Gastroesophageal sphincter (tissue), 4 donors: ENCODE data around the gene BCO2. TPM values are rescaled to one million over a fixed set of nuclear protein-coding genes. Genes with fewer than 3 reads are reported as not detected.

Source experiments
- ATAC-seq: fragments of 150-250 bp; one replicate; pipeline ENCODE4 v1.9.1; 2016; ENCODE audit warnings: mild to moderate bottlenecking, moderate library complexity
- H3K27ac ChIP-seq, 4 donors: fragments of 200-600 bp; sonication (generic) in 3 of 4; 1 replicate in 3 of 4; 2 replicates in 1 of 4; pipeline ENCODE4 v1.5.1; 2016 to 2019
- H3K27me3 ChIP-seq: fragments of 200-600 bp; sonication (generic); one replicate; pipeline ENCODE4 v1.5.1; 2019
- H3K36me3 ChIP-seq, 2 donors: fragments of 200-600 bp; sonication (generic); one replicate each; pipeline ENCODE4 v1.5.1; 2019; ENCODE audit warnings: control low read depth in 1 of 2
- H3K4me1 ChIP-seq, 3 donors: fragments of 200-600 bp; sonication (generic); 1 replicate in 2 of 3; 2 replicates in 1 of 3; pipeline ENCODE4 v1.5.1; 2016 to 2019; ENCODE audit warnings: control low read depth in 2 of 3
- H3K4me3 ChIP-seq, 2 donors: fragments of 200-600 bp; sonication (generic); one replicate each; pipeline ENCODE4 v1.5.1; 2019; ENCODE audit warnings: mild to moderate bottlenecking in 1 of 2, moderate library complexity in 1 of 2
- H3K9me3 ChIP-seq, 3 donors: fragments of 200-600 bp; sonication (generic); one replicate each; pipeline ENCODE4 v1.5.1; 2017 to 2019; ENCODE audit warnings: control low read depth in 2 of 3
- EP300 ChIP-seq: sonication (generic); formaldehyde crosslinking; IDR thresholded peaks from one replicate; pipeline ENCODE4 v1.6.1; 2017; ENCODE audit warnings: antibody characterized with exemption, mild to moderate bottlenecking
- POLR2A ChIP-seq, 2 donors: fragments of 450-650 bp; IDR thresholded peaks; one replicate each; pipeline ENCODE4 v1.6.1; 2017; ENCODE audit warnings: antibody characterized with exemption in 2 of 2, mild to moderate bottlenecking in 2 of 2, moderate library complexity in 1 of 2
- POLR2AphosphoS5 ChIP-seq: sonication (generic); formaldehyde crosslinking; IDR thresholded peaks from one replicate; pipeline ENCODE4 v1.6.1; 2017; ENCODE audit warnings: antibody characterized with exemption
- WGBS, 2 donors: methylation state at CpG; one replicate each; pipeline ENCODE4 v1.1.5; 2018; ENCODE audit warnings: low coverage in 1 of 2; 5-methylcytosine and 5-hydroxymethylcytosine counted together
- total RNA-seq, 4 donors: library from RNA; depleted of rRNA; stranded (reverse); fragments of >200 nt; gene quantifications; one replicate each; pipeline ENCODE4 v1.1.0, GENCODE V29; 2016
- TF ChIP-seq, protein P1 (sequence below), 4 experiments: fragments of 200-600 bp in 2 of 4; fragments of 450-650 bp in 2 of 4; sonication (generic) in 1 of 4; IDR thresholded peaks; one replicate each; pipeline ENCODE4 v1.5.1; 2017 to 2019; ENCODE audit warnings: antibody characterized with exemption in 4 of 4, mild to moderate bottlenecking in 2 of 4, moderate library complexity in 2 of 4

The BCO2 gene
- total RNA-seq, 4 donors from 2014 or later = 0.96 to 7.5 (median 6.6) TPM

DNA sequence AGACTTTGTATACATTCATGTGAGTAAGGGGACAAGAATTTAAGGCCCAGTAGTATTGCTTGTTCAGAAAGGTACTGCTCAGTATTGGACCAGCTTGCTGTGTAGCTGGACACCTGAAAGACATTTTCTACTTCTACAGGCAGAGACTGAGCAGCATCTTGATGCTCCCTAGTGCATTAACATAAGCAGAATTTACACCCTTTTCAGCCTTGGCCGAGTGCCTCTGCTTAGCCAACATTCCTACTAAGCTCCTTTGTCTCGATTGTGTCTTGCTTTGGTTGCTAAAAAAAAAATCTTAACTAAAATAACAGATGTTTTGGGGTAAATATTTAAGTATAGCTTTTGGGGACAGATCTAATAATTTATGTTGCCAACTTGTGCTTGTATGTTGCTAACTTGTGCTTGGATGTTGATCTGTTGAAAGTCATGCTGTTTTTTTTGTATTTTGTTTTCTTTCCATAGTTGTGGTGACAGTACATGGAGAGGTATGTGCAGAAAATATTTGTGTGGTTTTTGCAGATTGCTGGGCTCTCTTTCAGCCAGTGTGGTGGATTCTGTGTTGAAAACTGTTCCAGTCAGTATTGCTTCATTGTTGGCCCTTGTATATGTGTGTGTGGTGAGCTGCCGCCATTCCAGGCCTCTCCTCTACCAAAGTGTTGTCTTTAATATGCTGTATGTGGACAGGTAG, 54.6 kb downstream of the BCO2 start:
- ATAC-seq = no peak
- TF ChIP-seq, protein P1, sequence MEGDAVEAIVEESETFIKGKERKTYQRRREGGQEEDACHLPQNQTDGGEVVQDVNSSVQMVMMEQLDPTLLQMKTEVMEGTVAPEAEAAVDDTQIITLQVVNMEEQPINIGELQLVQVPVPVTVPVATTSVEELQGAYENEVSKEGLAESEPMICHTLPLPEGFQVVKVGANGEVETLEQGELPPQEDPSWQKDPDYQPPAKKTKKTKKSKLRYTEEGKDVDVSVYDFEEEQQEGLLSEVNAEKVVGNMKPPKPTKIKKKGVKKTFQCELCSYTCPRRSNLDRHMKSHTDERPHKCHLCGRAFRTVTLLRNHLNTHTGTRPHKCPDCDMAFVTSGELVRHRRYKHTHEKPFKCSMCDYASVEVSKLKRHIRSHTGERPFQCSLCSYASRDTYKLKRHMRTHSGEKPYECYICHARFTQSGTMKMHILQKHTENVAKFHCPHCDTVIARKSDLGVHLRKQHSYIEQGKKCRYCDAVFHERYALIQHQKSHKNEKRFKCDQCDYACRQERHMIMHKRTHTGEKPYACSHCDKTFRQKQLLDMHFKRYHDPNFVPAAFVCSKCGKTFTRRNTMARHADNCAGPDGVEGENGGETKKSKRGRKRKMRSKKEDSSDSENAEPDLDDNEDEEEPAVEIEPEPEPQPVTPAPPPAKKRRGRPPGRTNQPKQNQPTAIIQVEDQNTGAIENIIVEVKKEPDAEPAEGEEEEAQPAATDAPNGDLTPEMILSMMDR (IDR thresholded peaks at IDR 0.05) = no peak
- TF ChIP-seq EP300 = no peak
- TF ChIP-seq POLR2AphosphoS5 = no peak
- TF ChIP-seq POLR2A (IDR thresholded peaks at IDR 0.05) = no peak
- Histone ChIP-seq H3K27me3 (no peaks in the 10 kb centered on the region), H3K27ac (no peak overlapping the region), H3K4me1 (peaks cover 6 to 24% (median 7%) of the 10 kb centered on the region in 3 donors), H3K36me3 (peaks cover 0 to 65% of the 10 kb centered on the region in 2 donors), H3K4me3 (no peak overlapping the region), H3K9me3 (no peaks in the 10 kb centered on the region)
- WGBS, 2 donors = 0 to 60% methylated on average over 1 to 3 of the region's 3 CpGs

DNA sequence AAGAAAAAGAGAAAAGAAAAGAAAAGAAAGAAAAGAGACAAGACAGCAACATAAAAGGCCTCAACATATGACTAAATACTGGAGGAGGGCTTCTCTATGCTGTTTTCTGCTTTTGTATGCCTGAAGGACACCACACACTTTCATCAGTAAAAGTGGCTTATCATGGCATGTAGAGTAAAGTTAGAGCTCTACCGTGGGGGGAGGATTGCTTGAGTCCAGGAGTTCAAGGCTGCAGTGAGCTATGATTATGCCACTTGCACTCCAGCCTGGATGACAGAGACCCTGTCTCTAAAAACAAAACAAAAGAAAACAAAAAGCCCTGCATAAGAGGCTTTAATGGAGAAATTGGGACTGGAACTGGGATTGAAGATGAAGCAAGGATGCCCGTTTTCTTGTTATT, 56.6 kb downstream of the BCO2 start:
- TF ChIP-seq EP300 (no peak), POLR2A (IDR thresholded peaks at IDR 0.05) (no peak), POLR2AphosphoS5 (no peak)
- TF ChIP-seq, protein P1 (IDR thresholded peaks at IDR 0.05) = no peak
- Histone ChIP-seq H3K36me3 (peaks cover 4 to 85% of the 10 kb centered on the region in 2 donors), H3K27ac (no peak overlapping the region), H3K4me3 (no peak overlapping the region), H3K9me3 (no peaks in the 10 kb centered on the region), H3K27me3 (no peaks in the 10 kb centered on the region), H3K4me1 (peaks cover 6 to 23% (median 7%) of the 10 kb centered on the region in 3 donors)
- 73 to 79% methylated on average over 1 to 2 of the region's 2 CpGs for WGBS, 2 donors
- no peak for ATAC-seq

DNA sequence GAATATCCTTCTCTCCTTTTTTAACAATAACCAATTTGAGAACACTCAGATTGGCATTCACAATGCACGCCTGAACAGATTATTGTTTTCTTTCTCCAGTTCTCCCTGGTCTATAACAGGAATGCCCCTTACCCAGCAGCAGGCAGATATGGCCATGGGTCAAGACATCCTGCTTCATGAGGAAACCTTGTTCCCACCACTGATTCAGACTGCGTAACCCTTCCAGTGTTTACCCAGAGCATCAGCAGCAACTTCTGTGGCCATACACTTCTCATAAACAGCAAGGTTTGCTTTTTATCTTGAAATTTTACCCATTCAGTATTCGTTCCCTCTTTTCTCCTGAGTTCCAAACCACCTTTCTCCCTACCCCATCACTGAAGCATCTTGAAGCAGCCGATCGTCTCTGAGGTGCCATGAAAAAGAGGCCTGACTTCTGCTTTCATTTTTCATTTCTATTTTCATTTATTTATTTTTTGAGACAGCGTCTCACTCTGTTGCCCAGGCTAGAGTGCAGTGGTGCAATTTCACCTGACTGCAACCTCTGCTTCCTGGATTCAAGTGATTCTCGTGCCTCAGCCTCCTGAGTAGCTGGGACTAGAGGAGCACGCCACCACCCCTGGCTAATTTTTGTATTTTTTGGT, 60.6 kb downstream of the BCO2 start:
- Histone ChIP-seq H3K4me3 (no peak overlapping the region), H3K4me1 (no peaks in the 10 kb centered on the region), H3K27me3 (no peaks in the 10 kb centered on the region), H3K27ac (no peak overlapping the region), H3K36me3 (peaks cover 6 to 97% of the 10 kb centered on the region in 2 donors), H3K9me3 (no peaks in the 10 kb centered on the region)
- 89 to 90% methylated on average over 7 to 8 of the region's 8 CpGs for WGBS, 2 donors
- no peak for TF ChIP-seq POLR2AphosphoS5
- ATAC-seq = no peak

DNA sequence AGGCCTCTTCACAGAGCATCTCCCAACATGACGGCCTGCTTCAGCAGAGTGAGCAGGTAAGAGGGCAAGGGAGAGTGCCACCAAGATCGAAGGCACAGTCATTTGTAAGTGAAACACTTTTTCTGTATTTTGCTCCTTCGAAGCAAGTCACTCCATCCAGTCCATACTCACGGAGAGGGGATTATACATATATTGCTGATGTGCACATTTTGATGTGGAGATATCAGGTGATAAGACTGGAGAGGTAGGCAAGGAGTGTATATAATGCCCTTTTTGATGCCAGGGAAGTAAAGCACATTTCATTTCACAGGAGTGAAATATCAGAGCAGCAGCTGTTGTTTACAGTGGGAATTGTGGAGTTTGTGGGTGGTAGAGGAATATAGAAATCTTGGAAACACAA, 62.1 kb downstream of the BCO2 start:
- no peaks in the 10 kb centered on the region for H3K27me3 ChIP-seq
- WGBS, 2 donors = 87 to 93% methylated on average over 3 of the region's 4 CpGs
- no peak overlapping the region for H3K27ac ChIP-seq
- no peaks in the 10 kb centered on the region for H3K4me1 ChIP-seq
- TF ChIP-seq POLR2A (IDR thresholded peaks at IDR 0.05) (no peak), EP300 (no peak), POLR2AphosphoS5 (no peak)
- TF ChIP-seq, protein P1 (IDR thresholded peaks at IDR 0.05) = no peak
- ATAC-seq = no peak
- peaks cover 6 to 97% of the 10 kb centered on the region in 2 donors for H3K36me3 ChIP-seq
- no peak overlapping the region for H3K4me3 ChIP-seq
- H3K9me3 ChIP-seq = no peaks in the 10 kb centered on the region

DNA sequence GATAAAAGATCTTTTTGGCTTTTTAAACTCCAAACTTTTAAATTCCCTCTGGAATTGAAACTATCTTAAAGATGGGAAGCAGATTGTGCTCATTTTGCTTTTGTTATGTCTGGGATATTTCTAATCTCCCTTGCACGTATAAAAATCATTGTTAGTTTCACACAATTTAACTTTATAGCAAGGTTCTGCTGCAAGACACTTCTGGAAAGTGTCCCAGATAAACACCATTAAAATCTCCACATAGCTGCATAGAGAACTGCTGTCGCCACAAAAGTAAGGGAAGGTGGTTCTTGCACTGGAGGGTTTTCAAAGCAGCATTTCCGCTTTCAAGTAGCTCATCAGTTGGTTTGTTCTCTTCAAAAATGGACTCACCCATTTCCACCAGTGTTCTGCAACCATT, 62.7 kb downstream of the BCO2 start:
- no peaks in the 10 kb centered on the region for H3K9me3 ChIP-seq
- H3K4me3 ChIP-seq = no peak overlapping the region
- WGBS, 2 donors = 69 to 84% methylated on average over 2 to 3 of the region's 3 CpGs
- peaks cover 6 to 96% of the 10 kb centered on the region in 2 donors for H3K36me3 ChIP-seq
- no peak overlapping the region for H3K27ac ChIP-seq
- H3K27me3 ChIP-seq = no peaks in the 10 kb centered on the region
- ATAC-seq = no peak
- no peak for TF ChIP-seq POLR2A (IDR thresholded peaks at IDR 0.05)
- TF ChIP-seq EP300 = no peak
- no peak for TF ChIP-seq POLR2AphosphoS5
- TF ChIP-seq, protein P1 (IDR thresholded peaks at IDR 0.05) = no peak
- no peaks in the 10 kb centered on the region for H3K4me1 ChIP-seq
